ENCODE data around the gene CDK4. TPM values are rescaled to one million over a fixed set of nuclear protein-coding genes. Genes with fewer than 3 reads are reported as not detected.

Gene CDK4
- polyA plus RNA-seq, 4 donors = 218 to 258 (median 236) TPM

DNA sequence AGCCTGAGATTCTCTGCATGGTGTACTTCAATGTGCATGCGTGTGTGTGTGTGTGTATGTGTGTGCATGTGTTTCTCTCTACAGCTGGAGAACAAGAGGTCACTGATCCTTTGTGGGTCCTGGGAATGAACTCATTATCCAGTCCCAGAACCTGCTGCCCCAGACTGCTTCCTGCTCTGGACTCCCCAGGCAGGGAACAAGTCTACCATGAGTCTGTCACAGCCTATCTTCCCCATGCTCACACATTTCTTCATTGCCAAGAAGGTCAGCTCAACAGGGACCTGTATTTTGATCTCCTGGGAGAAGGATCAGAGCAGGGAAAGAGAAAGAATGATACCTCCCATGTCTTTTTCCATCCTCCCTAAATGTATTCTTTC lies 10.7 kb downstream of the CDK4 start:
- DNase-seq (ENCODE audit: low read depth in 4 of 4, low spot score in 3 of 4) = no peak

DNA sequence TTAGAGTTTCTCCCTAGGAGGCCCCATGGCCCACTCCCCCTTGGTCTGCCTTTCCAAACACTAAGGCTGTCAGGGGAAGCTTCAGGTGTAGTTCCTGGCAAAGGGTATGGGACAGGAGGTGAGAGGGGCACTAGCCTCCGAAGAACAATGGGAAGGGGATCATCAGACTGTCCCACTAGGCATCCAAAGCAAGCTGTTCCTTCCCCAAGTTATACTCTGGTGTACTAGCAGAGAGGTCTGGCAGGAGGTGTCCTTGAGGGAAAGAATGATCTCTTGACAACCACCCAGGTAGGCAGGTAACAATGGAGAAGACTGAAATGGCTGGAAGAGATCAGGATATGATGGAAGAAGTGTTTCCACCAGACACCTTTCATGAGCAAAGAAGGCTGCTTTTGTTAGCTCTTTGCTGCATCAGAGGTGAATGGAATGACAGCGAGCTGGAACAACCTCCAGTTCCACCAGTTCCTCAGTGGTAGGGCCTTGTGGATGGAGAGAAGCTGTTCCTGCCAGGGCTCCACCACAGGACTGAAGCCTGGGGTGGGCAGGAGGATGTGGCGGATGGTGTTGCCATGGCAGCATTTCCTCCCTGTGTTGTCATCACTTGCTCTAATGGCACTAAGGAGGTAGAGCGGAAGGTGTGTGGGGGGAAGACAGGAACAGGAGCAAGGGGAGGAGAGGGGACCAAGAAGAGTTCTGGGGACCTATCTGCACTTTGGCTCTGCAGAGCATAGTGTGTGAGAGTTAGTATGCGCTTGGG lies 11.3 kb downstream of the CDK4 start:
- DNase-seq (ENCODE audit: low read depth in 4 of 4, low spot score in 3 of 4) = no peak

DNA sequence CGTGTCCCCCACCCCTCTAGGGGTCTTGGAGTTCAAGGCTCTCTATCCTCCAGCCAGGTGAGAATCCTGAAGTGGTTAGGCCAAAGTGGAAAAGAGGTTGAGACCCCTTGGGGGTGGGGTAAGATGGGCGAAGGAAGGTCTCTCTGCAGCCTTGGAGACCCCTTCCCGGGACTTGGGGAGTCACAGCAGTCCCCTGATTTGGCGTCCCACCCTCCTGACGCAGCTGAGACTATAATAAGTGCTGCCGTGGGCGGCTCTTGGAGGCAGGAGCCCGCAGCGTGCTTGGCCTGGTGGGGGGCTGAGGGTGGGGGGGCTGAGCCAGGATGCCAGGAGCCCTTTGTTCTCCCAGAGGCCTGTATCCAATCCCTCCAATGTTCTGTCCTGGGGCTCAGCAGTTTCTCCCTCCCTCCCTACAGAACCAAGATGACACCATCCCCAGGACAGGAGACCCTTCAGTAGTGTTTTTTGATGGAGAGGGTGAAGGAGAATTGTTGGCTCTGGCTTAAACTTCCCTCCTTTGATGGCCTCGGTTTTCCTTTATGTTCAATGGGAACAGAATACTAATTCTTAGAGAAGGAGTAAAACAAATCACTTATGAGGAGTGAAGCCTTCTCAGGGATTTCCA lies 12.1 kb downstream of the CDK4 start:
- no peak for DNase-seq (ENCODE audit: low read depth in 4 of 4, low spot score in 3 of 4)

DNA sequence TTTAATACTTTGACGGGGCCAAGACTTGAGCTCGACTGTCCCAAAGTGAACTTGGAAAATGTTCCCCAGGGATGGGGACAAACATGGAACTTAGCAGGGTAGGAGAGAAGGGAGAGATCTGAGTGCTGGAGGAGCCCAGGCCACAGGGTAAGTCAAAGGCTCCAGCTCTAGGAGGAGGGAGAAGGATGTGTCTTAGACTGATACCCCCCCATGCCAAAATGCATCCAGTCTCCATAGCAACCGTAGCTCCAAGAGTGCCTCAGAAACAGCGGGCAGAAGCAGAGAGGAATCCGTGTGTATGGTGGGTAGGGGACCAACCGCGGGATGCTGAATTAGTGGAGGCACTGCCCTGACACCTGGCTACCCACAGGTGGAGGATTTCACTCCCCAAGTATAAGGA lies 12.7 kb downstream of the CDK4 start:
- no peak for DNase-seq (ENCODE audit: low read depth in 4 of 4, low spot score in 3 of 4)

DNA sequence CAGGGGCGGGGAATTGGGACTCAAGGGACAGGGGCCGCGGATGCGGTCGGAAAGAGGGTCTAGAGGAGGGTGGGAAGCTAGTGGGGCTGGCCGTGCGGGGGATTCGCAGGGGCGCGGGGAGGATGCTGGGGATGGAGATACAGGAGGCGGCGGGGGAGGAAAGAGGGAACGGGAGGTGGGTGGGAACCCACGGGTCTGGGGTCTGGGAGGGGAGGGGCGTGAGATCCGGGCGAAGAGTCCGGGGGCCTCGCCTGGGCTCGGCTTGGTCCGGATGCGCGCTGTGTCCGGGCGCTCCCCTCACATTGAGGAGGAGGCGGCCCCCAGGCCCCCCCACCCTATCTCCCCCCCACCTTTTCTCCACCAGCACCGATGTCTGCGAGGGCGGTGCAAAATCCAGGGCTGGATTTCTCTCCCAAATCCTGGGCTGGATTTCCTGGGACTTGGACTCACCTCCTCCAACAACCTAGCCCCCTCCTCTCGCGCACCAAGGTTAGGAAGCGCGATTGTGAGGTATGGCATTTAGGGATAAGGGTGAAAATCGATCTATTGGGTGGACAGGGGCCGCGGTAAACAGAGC lies 13.4 kb downstream of the CDK4 start, which contains the start of gene AGAP2:
AGAP2 (minus strand) TSS at position 82 of the 577 bp plus-strand sequence. CDS start 496 bp downstream, outside the sequence.
- no peak for DNase-seq (ENCODE audit: low read depth in 4 of 4, low spot score in 3 of 4)

DNA sequence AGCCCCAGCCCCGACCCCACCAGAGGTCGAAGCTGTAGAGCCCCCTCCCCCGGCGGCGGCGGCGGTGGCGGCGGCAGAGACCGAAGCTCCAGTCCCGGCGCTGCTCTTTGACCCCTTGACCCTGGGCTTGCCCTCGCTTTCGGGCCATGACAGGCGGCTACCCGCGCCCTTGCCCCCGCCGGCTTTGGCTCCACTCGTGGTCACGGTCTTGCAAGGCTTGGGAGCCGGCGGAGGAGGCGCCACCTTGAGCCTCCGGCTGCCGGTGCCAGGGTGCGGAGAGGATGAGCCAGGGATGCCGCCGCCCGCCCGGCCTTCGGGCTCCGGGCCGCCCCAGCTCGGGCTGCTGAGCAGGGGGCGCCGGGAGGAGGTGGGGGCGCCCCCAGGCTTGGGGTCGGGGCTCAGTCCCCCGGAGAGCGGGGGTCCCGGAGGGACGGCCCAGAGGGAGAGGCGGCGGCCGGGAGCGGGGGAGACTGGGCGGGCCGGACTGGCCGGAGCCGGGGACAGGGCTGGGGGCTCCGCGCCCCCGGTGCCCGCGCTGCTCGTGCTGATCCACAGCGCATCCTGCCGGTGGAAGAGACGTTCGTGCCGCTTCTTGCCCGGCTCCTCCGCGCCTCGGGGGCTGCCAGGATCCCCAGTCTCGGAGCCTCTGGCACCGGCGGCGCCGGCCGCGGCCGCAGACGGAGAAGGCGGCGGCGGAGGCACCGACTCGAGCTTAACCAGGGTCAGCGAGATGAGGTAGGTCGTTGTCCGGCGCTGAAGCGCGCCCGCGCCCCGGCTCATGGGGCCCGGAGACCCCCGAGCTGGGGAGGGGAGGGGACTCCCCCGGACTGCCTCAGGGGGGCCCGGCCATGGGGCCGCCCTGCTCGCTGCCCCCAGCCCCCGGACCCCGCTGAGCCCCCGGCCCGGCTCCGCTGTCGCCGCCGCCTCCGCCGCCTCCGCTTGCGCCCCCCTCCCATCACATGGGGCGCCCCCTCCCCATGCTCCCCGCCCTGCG lies 14.3 kb downstream of the CDK4 start:
- no peak for DNase-seq (ENCODE audit: low read depth in 4 of 4, low spot score in 3 of 4)

DNA sequence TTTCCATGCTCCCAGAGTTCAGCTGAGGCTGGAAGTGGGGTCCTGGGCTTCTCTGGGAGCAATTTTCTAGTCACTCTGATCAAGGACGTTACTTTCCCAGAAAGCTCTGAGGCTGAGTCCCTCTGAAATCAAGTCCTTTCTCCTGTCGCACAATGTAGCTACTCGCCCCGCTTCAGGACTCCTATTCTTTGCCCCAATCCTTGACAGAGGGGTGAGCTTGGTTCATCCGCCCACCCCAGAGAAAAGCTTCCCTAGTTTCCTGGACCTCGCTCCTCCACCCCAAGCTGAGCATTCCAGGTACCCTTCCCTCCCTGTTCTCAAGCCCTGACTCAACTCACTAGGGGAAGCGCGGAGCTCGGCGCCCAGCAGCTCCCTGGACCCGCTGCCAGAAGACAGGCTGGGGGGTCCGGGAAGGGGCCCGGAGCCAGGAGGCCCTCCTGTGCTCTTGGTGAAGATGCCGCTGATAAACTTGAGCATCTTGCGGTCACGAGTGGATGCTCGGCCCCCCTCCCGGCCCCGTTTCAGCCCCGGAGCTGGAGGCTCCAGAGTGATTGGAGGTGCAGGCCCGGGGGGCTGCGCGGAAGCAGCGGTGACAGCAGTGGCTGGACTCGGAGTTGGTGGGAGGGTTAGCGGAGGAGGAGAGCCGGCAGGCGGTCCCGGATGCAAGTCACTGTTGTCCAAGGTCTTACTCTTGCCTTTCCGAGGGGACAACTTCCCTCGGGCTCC lies 15.2 kb downstream of the CDK4 start:
- no peak for DNase-seq (ENCODE audit: low read depth in 4 of 4, low spot score in 3 of 4)

DNA sequence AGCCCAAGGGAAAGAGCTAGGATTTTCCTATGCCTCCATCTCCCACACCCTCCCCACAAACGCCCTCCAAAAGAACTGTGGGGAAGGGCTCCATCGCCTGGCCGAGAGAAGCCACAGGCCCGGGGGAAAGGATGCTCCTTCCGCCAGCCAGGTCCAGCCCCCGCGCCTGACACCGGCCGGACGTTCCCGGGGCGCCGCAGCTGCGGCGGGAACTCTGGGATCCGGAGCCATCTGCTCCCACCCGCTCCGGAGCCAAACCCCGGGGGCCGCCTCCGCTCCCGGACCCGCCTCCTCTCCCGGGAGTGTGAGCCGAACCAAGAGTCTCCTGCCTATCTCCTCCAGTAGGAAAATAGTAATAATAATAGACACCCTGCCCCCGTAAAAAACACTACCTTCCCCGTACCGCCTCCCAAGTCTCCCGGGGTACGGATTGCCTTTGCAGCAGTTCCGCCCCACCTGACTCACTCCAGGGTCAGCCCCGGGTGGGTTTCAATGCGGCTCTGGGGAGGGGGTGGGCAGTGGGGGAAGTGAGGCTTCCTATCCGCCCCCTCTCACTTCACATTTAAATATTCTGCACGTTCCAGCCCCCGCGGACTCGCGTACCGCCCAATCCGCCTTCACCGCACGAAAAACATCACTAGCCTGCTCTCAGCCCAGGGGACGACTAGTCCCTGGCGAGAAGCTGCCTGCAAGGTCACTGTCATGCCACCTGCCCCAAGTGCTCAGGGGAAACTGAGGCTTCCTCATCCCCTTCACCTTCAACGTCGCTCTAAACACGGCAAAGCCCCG lies 16.0 kb downstream of the CDK4 start:
- no peak for DNase-seq (ENCODE audit: low read depth in 4 of 4, low spot score in 3 of 4)

DNA sequence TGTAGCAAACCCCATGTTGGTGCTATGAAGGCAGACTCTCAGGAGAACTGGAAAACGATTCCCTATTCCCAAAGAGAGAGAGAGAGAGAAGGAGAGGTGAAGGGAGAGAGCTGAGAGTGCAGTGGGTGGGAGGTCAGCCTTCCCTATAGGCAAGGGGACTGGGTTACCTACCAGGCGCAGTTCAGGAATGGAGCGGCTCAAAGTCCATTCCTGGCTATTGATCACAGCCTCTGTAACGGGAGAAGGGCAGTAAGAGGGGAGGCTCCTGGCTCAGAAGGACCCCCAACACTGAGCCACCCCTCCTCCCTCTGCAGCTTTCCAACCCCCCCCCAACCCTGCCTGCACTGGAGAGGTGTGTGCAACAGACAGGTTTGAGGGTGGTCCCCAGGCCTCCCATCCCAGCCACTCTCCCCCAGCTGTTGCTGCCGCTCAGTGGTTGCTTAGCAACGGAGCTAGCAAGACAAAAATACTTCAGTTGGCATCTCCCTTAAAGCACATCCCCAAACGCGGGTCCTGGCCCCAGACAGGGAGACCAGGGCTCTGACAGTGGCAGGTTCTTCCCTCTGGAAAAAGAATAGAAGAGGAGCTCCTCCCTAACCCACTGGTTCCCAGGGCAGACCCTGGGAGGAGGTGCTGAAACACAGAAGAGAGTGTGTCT lies 16.8 kb downstream of the CDK4 start:
- DNase-seq (ENCODE audit: low read depth in 4 of 4, low spot score in 3 of 4) = no peak

DNA sequence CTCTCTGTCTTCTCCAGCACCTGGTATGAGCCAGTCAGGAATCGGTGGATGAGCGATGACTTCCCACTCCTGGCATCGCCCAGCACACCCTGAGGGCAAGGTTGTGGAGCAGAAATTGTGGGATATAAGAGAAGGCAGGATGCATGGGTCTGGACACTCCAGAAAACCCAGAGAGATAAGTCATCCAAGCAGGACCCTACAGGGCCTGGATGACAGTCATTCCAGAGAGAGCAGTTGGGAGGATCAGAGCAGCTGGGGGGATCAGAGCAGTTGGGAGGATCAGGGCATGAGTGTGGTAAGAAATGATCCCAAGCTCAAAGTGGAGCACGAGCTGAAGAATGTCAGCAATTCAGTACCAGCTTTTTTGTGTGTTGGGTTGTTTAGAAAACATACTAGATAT lies 17.5 kb downstream of the CDK4 start:
- DNase-seq (ENCODE audit: low read depth in 4 of 4, low spot score in 3 of 4) = no peak

DNA sequence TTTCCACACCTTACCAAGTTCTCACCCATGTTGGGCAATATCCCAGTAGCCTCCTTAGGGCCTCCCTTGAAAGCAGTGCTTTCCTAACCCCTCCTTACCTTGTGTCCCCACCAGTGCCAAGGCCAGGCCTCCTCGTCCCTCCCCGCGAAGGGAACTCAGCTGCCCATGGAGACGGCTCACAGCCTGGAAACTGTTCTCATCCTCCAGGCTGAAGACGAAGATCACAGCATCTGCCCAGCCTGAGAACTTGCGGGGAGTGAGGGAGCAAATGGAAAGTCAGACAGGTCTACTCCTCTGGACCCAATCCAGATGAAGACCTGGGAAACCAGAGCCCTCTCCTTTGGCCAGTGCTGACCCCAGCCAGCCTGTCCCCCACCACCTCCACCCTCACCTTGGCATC lies 18.2 kb downstream of the CDK4 start:
- DNase-seq (ENCODE audit: low read depth in 4 of 4, low spot score in 3 of 4) = no peak

DNA sequence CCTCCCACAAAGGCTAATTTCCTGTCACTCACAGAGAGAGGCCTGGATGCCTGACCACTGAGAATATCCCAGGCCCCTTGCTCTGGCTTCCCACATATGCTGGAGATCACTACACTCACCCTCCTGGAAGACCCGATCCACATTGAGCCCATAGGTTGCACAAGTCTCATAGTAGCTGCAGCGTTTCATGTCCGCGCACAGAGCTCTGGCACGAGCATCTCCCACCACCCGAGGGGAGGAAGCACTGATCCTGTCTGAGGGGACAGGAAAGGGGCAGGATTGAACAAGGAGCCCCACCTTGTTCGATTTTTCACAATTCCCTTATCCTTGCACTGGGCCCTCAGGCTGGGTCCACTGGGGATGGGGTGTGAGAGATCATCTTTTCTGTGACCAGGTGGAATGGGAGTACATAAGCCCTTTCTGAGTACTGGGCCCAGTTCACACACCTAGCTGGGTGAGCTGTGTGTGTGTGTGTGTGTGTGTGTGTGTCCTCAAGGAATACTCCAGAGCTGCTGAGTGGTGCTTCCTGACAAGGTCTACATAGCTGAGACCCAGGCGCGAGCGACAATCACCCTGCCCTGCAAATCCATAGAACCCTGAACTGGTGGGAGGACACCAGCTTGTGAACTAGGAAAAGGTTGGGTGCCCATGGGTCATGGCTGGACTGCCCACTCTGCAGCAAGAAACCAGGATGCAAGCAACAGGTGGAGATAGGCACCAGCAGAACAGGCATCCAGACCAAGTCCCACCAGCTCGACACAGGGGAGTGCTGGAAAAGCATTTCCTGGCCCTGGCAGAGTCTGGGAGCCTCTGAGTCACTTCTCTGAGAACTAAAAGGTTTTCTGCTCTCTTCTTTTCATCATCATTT lies 19.1 kb downstream of the CDK4 start:
- DNase-seq (ENCODE audit: low read depth in 4 of 4, low spot score in 3 of 4) = no peak

DNA sequence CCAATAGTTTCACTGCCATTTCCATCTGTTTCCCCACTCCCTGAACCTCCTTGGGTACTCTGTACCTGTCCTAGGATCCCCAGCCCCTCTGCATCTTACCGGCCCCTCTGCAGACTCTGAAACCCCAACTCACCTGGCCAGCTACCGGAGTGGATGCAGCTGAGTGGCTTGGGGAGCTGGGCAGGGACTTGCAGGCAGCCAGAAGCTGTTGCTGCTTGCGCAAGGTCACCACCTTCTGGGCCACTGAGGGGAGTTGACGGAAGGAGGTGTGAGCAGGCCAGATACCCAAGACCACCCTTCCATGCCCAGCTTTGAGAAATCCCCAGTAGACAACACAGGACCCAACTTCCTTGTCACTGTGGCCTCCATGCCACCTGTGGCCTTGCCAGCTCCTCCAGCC lies 19.8 kb downstream of the CDK4 start:
- DNase-seq (ENCODE audit: low read depth in 4 of 4, low spot score in 3 of 4) = no peak

DNA sequence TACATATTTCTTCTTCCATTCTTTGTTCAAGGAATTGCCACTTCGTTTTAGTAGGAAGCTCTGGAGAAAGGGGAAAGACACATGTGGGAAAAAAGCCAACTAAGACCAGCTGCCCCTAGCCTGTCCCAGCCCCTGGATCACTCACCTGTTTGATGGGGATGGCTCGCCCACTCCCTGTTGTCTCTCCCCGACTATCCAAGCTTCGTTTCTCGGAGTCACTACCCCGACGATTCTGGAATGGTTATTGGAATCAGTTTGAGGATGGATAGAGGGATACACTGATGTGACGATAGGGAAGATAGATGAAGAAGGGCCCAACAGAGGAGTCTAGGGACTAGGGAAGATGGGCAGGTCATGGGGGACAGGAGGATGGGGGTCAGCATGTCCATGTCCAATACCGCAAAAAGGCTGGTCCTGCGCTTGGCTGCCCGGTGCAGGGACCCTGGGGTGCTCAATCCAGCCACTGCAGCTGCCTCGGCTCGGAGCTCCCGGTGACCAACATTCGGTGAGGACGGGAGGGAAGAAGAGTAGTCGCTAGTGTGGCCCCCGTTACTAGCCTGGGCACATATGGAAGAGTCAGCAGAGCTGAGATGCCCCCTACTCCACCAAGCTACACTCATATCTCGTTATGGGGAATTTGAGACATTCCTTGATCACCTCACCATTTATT lies 20.6 kb downstream of the CDK4 start:
- DNase-seq (ENCODE audit: low read depth in 4 of 4, low spot score in 3 of 4) = no peak

DNA sequence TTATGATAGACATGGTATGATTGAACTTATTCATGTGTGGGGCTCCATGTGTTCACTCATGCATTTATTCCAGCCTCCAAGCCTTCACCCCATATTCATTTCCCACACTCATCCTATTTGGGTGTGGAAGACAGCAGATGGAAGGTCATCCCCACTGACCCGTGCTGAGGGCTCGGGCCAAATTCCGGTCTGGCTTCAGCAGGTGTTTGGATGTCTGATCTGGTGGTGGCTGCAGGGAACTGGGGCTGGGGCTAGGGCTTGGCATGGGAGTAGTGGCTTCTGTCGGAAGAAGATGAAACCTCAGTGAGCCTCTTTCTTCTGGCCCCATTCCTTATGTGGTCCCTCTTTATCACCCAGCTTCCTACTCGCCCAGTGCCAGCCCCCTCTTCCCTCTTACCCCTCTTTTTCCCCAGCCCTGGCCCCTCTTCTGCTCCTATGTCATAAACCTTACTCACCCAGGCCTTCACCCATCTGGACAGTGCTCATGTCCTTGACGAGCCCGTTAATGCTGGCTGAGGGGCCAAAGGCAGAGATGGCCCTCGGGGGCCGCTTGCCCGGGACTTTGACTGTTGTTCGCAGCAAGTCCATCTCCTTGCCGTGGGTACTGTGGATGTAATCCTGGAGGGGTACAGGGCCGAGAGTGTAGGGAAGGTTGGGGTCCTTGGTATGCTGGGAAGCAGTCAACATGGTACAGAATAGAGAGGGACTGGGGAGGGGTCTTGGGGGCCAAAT lies 21.6 kb downstream of the CDK4 start:
- no peak for DNase-seq (ENCODE audit: low read depth in 4 of 4, low spot score in 3 of 4)

DNA sequence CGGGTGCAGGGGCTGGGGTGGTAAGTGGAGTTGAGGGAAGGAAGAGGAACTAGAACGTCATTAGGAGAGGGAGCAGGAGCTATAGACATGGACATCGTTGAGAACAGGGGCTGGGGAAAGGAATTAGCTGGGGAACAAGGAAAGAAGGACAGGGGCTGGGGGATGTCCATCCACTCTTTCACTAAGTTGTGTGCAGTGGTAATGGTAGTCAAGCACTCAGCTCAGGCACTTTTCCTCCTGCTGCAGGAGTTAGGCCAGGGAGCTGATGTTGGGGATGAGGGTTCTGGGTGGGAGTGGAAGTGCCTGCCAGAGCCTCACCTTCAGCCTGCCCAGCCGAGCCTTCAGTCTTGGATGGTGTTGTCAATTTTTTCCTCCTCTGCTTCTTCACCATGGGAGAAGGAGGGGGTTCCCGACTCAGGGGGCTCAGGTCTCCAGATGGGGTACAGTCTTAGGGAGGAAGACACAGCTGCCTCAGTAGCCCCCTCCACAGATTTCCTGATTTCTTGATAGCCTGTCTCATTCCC lies 22.7 kb downstream of the CDK4 start:
- no peak for DNase-seq (ENCODE audit: low read depth in 4 of 4, low spot score in 3 of 4)
